Liver (tissue), 9 donors: Measurements from ENCODE around the gene KLHDC10. TPM values are rescaled to one million over a fixed set of nuclear protein-coding genes. Genes with fewer than 3 reads are reported as not detected.

ENCODE experiments used
- DNase-seq: peaks from one replicate; pipeline ENCODE4 v3.0.0-alpha.2; 2017; ENCODE audit warnings: low spot score
- H3K27ac ChIP-seq, 2 donors: one replicate each; pipeline ENCODE4 v1.7.0; 2013; ENCODE audit warnings: inconsistent platforms in 2 of 2, low read length in 2 of 2, control low read depth in 1 of 2, low read depth in 1 of 2, mild to moderate bottlenecking in 1 of 2
- H3K27me3 ChIP-seq, 4 donors: one replicate each; pipeline versions ENCODE4 v1.6.1 to v1.7.0; 2013; ENCODE audit warnings: low read length in 3 of 4, inconsistent platforms in 1 of 4, mild to moderate bottlenecking in 1 of 4, moderate library complexity in 1 of 4; ENCODE audit not compliant: control insufficient read depth in 4 of 4, insufficient read depth in 4 of 4
- H3K36me3 ChIP-seq, 4 donors: one replicate each; pipeline versions ENCODE4 v1.6.1 to v1.7.0; 2013; ENCODE audit warnings: low read length in 3 of 4, mild to moderate bottlenecking in 3 of 4, low read depth in 1 of 4, moderate library complexity in 1 of 4; ENCODE audit not compliant: control insufficient read depth in 4 of 4, insufficient read depth in 3 of 4
- H3K4me1 ChIP-seq, 4 donors: one replicate each; pipeline versions ENCODE4 v1.6.1 to v1.7.0; 2013; ENCODE audit warnings: low read length in 3 of 4, mild to moderate bottlenecking in 3 of 4, moderate library complexity in 1 of 4; ENCODE audit not compliant: control insufficient read depth in 4 of 4, insufficient read depth in 4 of 4
- H3K4me3 ChIP-seq, 3 donors: one replicate each; pipeline versions ENCODE4 v1.6.1 to v1.7.0; 2013; ENCODE audit warnings: low read length in 3 of 3, control low read depth in 1 of 3, low read depth in 1 of 3, mild to moderate bottlenecking in 1 of 3
- H3K9ac ChIP-seq, 2 donors: one replicate each; pipeline ENCODE4 v1.7.0; 2013; ENCODE audit warnings: low read length in 2 of 2, mild to moderate bottlenecking in 2 of 2, moderate library complexity in 2 of 2, control low read depth in 1 of 2, low read depth in 1 of 2
- H3K9me3 ChIP-seq, 4 donors: one replicate each; pipeline versions ENCODE4 v1.6.1 to v1.7.0; 2013; ENCODE audit warnings: low read length in 3 of 4; ENCODE audit not compliant: control insufficient read depth in 4 of 4
- FOXA1 ChIP-seq: IDR thresholded peaks from 2 replicates; pipeline ENCODE4 v1.6.1; 2016; ENCODE audit warnings: antibody characterized with exemption
- NR2F2 ChIP-seq: IDR thresholded peaks from 2 replicates; pipeline ENCODE4 v1.6.1; 2016; ENCODE audit warnings: antibody characterized with exemption
- RAD21 ChIP-seq, 2 donors: IDR thresholded peaks; 2 replicates each; pipeline ENCODE4 v1.6.1; 2016; ENCODE audit warnings: antibody characterized with exemption in 2 of 2, mild to moderate bottlenecking in 2 of 2
- RXRA ChIP-seq, 2 donors: IDR thresholded peaks; 2 replicates each; pipeline ENCODE4 v1.6.1; 2017 to 2018; ENCODE audit warnings: antibody characterized with exemption in 2 of 2, mild to moderate bottlenecking in 1 of 2
- SP1 ChIP-seq: IDR thresholded peaks from 2 replicates; pipeline ENCODE4 v1.6.1; 2018; ENCODE audit warnings: antibody characterized with exemption, mild to moderate bottlenecking
- TAF1 ChIP-seq: conservative IDR thresholded peaks from 2 replicates; pipeline ENCODE4 v1.6.1; 2016; ENCODE audit warnings: antibody characterized with exemption, mild to moderate bottlenecking
- YY1 ChIP-seq: IDR thresholded peaks from 2 replicates; pipeline ENCODE4 v1.6.1; 2016; ENCODE audit warnings: antibody characterized with exemption, mild to moderate bottlenecking
- WGBS: extraction: QIAGEN DNeasy Blood & Tissue Kit; methylation state at CpG from one replicate; pipeline ENCODE4 v1.1.7; 2013; 5-methylcytosine and 5-hydroxymethylcytosine counted together
- polyA plus RNA-seq, 2 donors: library from polyadenylated mRNA; stranded (reverse) in 1 of 2; unstranded in 1 of 2; fragments of 200-250 nt in 1 of 2; fragments of >200 nt in 1 of 2; fragmentation: Nextera tagmentation in 1 of 2; extraction: Ambion mirVana in 1 of 2; gene quantifications; one replicate each; pipeline versions ENCODE4 v1.2.1 to v1.2.3, GENCODE V29; 2013 to 2015
- total RNA-seq, 2 donors: library from RNA; depleted of rRNA; stranded (reverse); fragments of >200 nt; gene quantifications; one replicate each; pipeline ENCODE4 v1.2.3, GENCODE V29; 2014
- TF ChIP-seq, protein P1 (sequence below): fragments of 150-350 bp; IDR thresholded peaks from 2 replicates; pipeline ENCODE4 v1.5.1; 2017; ENCODE audit warnings: improper control_type of control experiment, low read depth, low read length; ENCODE audit not compliant: missing input control
- TF ChIP-seq, protein P2 (sequence below): IDR thresholded peaks from 2 replicates; pipeline ENCODE4 v1.6.1; 2016; ENCODE audit warnings: antibody characterized with exemption, mild to moderate bottlenecking
- TF ChIP-seq, protein P3 (sequence below): IDR thresholded peaks from 2 replicates; pipeline ENCODE4 v1.6.1; 2016; ENCODE audit warnings: antibody characterized with exemption
- TF ChIP-seq, protein P4 (sequence below): IDR thresholded peaks from 2 replicates; pipeline ENCODE4 v1.6.1; 2016; ENCODE audit warnings: antibody characterized with exemption
- donor health status: healthy.
- donor health status: healthy.
- donor health status: healthy.
- donor health status: healthy.
- donor health status: healthy.

The KLHDC10 gene
- total and polyA plus RNA-seq, 4 donors = 10.8 to 31.2 (median 17.4) TPM

DNA sequence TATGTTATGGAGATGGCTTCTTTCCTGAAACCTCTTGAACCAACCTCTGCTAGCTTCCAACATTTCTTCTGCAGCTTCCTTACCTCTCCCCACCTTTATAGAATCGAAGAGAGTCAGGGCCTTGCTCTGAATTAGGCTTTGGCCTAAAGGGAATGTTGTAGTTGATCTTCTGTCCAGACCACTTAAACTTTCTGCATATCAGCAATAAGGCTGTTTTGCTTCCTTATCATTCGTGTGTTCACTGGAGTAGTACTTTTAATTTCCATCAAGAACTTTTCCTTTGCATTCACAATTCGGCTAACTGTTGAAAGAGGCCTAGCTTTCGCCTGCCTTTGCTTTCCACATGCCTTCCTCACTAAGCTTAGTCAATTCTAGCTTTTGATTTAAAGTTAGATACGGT is 48.0 kb downstream of the KLHDC10 start (continued):
- no peak for TF ChIP-seq RAD21 (IDR thresholded peaks at IDR 0.05)
- no peak for TF ChIP-seq YY1
- no peak for TF ChIP-seq TAF1
- TF ChIP-seq, protein P1, sequence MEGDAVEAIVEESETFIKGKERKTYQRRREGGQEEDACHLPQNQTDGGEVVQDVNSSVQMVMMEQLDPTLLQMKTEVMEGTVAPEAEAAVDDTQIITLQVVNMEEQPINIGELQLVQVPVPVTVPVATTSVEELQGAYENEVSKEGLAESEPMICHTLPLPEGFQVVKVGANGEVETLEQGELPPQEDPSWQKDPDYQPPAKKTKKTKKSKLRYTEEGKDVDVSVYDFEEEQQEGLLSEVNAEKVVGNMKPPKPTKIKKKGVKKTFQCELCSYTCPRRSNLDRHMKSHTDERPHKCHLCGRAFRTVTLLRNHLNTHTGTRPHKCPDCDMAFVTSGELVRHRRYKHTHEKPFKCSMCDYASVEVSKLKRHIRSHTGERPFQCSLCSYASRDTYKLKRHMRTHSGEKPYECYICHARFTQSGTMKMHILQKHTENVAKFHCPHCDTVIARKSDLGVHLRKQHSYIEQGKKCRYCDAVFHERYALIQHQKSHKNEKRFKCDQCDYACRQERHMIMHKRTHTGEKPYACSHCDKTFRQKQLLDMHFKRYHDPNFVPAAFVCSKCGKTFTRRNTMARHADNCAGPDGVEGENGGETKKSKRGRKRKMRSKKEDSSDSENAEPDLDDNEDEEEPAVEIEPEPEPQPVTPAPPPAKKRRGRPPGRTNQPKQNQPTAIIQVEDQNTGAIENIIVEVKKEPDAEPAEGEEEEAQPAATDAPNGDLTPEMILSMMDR = no peak

DNA sequence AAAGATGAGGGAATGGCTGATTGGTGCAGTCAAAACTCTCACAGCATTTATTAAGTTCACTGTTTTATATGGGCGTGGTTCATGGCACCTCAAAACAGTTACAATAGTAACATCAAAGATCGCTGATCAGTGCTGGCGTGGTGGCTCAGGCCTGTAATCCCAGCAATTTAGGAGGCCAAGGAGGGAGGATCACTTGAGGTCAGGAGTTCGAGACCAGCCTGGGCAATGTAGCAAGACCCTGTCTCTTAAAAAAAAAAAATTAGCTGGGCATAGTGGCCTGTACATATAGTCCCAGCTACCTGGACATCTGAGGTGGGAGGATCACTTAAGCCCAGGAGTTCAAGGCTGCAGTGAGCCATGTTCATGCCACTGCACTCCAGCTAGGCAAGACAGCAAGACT is 48.5 kb downstream of the KLHDC10 start:
- Histone ChIP-seq H3K4me1 (peaks cover 0 to 11% (median 9%) of the 10 kb centered on the region in 4 donors), H3K27me3 (no peaks in the 10 kb centered on the region), H3K4me3 (no peak overlapping the region), H3K9ac (no peak overlapping the region), H3K9me3 (no peaks in the 10 kb centered on the region), H3K27ac (no peak overlapping the region), H3K36me3 (peaks cover 12 to 34% (median 20%) of the 10 kb centered on the region in 4 donors)
- WGBS = 97% methylated on average over 4 of the region's 4 CpGs
- DNase-seq = no peak
- no peak for TF ChIP-seq NR2F2
- TF ChIP-seq, protein P2, sequence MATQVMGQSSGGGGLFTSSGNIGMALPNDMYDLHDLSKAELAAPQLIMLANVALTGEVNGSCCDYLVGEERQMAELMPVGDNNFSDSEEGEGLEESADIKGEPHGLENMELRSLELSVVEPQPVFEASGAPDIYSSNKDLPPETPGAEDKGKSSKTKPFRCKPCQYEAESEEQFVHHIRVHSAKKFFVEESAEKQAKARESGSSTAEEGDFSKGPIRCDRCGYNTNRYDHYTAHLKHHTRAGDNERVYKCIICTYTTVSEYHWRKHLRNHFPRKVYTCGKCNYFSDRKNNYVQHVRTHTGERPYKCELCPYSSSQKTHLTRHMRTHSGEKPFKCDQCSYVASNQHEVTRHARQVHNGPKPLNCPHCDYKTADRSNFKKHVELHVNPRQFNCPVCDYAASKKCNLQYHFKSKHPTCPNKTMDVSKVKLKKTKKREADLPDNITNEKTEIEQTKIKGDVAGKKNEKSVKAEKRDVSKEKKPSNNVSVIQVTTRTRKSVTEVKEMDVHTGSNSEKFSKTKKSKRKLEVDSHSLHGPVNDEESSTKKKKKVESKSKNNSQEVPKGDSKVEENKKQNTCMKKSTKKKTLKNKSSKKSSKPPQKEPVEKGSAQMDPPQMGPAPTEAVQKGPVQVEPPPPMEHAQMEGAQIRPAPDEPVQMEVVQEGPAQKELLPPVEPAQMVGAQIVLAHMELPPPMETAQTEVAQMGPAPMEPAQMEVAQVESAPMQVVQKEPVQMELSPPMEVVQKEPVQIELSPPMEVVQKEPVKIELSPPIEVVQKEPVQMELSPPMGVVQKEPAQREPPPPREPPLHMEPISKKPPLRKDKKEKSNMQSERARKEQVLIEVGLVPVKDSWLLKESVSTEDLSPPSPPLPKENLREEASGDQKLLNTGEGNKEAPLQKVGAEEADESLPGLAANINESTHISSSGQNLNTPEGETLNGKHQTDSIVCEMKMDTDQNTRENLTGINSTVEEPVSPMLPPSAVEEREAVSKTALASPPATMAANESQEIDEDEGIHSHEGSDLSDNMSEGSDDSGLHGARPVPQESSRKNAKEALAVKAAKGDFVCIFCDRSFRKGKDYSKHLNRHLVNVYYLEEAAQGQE = no peak

DNA sequence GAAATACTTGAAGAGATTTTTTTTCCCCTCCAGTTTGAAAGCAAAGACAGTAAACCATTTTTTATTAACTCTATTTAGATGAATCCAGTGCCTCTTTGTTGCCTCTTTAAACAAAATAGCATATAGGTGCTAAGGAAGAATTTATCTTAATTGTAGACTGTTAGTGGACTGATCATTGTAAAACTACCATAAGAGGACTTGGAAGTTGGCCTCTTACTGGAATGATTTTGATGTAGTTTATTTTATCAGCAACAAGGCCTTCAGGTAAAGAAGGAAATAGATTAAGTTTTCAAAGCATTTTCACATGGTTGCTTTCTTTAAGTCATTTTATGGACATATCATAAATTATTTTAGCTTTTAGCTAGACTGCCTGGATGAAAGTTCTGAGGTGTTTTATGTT is 53.2 kb downstream of the KLHDC10 start:
- H3K27me3 ChIP-seq = no peaks in the 10 kb centered on the region
- H3K27ac ChIP-seq = no peak overlapping the region
- no peak overlapping the region for H3K9ac ChIP-seq
- DNase-seq = no peak
- no peaks in the 10 kb centered on the region for H3K4me1 ChIP-seq
- no peak for TF ChIP-seq YY1
- TF ChIP-seq, protein P3, sequence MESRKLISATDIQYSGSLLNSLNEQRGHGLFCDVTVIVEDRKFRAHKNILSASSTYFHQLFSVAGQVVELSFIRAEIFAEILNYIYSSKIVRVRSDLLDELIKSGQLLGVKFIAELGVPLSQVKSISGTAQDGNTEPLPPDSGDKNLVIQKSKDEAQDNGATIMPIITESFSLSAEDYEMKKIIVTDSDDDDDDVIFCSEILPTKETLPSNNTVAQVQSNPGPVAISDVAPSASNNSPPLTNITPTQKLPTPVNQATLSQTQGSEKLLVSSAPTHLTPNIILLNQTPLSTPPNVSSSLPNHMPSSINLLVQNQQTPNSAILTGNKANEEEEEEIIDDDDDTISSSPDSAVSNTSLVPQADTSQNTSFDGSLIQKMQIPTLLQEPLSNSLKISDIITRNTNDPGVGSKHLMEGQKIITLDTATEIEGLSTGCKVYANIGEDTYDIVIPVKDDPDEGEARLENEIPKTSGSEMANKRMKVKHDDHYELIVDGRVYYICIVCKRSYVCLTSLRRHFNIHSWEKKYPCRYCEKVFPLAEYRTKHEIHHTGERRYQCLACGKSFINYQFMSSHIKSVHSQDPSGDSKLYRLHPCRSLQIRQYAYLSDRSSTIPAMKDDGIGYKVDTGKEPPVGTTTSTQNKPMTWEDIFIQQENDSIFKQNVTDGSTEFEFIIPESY = no peak
- H3K9me3 ChIP-seq = no peaks in the 10 kb centered on the region
- H3K4me3 ChIP-seq = no peak overlapping the region
- H3K36me3 ChIP-seq = peaks cover 12 to 48% (median 32%) of the 10 kb centered on the region in 4 donors

DNA sequence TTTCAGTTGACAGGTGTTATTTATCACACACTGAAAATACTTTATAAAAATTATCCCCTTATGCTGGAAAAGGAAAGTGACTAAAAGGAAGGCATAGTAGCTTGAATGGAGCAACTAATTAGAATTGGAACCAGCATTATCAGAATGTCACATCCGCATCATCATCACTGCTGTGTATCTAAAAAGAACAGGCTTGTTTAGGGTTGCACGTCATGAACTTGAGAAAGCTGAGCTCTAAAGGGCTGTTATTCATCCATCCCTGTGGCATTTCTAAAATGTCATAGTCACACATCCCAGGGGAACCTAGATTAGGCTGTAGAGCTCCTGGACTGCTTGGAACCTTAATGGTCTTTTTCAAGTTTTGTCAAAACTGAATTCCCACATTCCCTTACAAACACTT is 54.4 kb downstream of the KLHDC10 start:
- H3K27ac ChIP-seq = no peak overlapping the region
- no peaks in the 10 kb centered on the region for H3K4me1 ChIP-seq
- no peaks in the 10 kb centered on the region for H3K9me3 ChIP-seq
- 96% methylated on average over 2 of the region's 2 CpGs for WGBS
- TF ChIP-seq, protein P2 = no peak
- TF ChIP-seq FOXA1 (no peak), YY1 (no peak), RXRA (IDR thresholded peaks at IDR 0.05) (no peak), SP1 (no peak)
- TF ChIP-seq, protein P4, sequence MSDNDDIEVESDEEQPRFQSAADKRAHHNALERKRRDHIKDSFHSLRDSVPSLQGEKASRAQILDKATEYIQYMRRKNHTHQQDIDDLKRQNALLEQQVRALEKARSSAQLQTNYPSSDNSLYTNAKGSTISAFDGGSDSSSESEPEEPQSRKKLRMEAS = no peak
- no peak overlapping the region for H3K4me3 ChIP-seq
- no peaks in the 10 kb centered on the region for H3K27me3 ChIP-seq
- H3K36me3 ChIP-seq = peaks cover 18 to 55% (median 40%) of the 10 kb centered on the region in 4 donors
- no peak for DNase-seq
- H3K9ac ChIP-seq = no peak overlapping the region
